ENCODE measurements around the gene MED8.
"Not testable (repeated sequence)": the region's sequence is repeated elsewhere in the genome, so short reads cannot be mapped to it uniquely, and the experiment has no call there.

Gene MED8

GRCh38 chr1:43382027-43382779 is 7.4 kb downstream of the MED8 start:
- DNase-seq, result no peak

- DNase-seq, result no peak
These were observed 8.0 kb downstream of the MED8 start for GRCh38 chr1:43381612-43382011.

- DNase-seq, result no peak
These were observed 10.1 kb downstream of the MED8 start for GRCh38 chr1:43379476-43379875.

GRCh38 chr1:43377831-43378230 is 11.8 kb downstream of the MED8 start:
- DNase-seq, result no peak

- no peak for DNase-seq
These were observed 12.8 kb downstream of the MED8 start for GRCh38 chr1:43376723-43377235.

- DNase-seq, result no peak
These were observed 16.3 kb downstream of the MED8 start for GRCh38 chr1:43373066-43373940.

GRCh38 chr1:43372172-43372571 is 17.4 kb downstream of the MED8 start:
- no peak for DNase-seq

GRCh38 chr1:43370564-43370963 is 19.0 kb downstream of the MED8 start:
- DNase-seq, result no peak

- not testable (repeated sequence) for DNase-seq
These were observed 19.8 kb downstream of the MED8 start for GRCh38 chr1:43369779-43370178.

- no peak for DNase-seq
These were observed 21.0 kb downstream of the MED8 start for GRCh38 chr1:43368646-43369020.

GRCh38 chr1:43367904-43368645 is 21.5 kb downstream of the MED8 start, which contains the start of gene ELOVL1:
TSS of gene ELOVL1 (minus strand) at chr1:43368011. CDS start at chr1:43365609, 2,402 bp downstream.
- DNase-seq, result peak; percentile 91 to 92

GRCh38 chr1:43367026-43367903 is 22.3 kb downstream of the MED8 start:
- DNase-seq, result peak; percentile 39 to 44

- no peak for DNase-seq
These were observed 23.0 kb downstream of the MED8 start for GRCh38 chr1:43366601-43367025.

GRCh38 chr1:43366179-43366578 is 23.4 kb downstream of the MED8 start:
- DNase-seq, result peak; percentile 18 to 40

- no peak for DNase-seq
These were observed 23.9 kb downstream of the MED8 start for GRCh38 chr1:43365678-43366077.

GRCh38 chr1:43363935-43364525 is 25.6 kb downstream of the MED8 start:
- no peak for DNase-seq

GRCh38 chr1:43363283-43363934 is 26.2 kb downstream of the MED8 start:
- peak in 1 of 2 experiments; percentile 20 for DNase-seq

- DNase-seq, result no peak
These were observed 29.0 kb downstream of the MED8 start for GRCh38 chr1:43360616-43361015.

GRCh38 chr1:43359696-43360095 is 29.9 kb downstream of the MED8 start:
- no peak for DNase-seq

- DNase-seq, result peak; percentile 100
These were observed 30.6 kb downstream of the MED8 start, which contains the start of gene CDC20 for GRCh38 chr1:43358746-43359693. TSS of gene CDC20 (plus strand) at chr1:43358981. CDS start at chr1:43359216, 235 bp downstream.
